Measurements from ENCODE around the gene ASCL2. TPM values are rescaled to one million over a fixed set of nuclear protein-coding genes. Genes with fewer than 3 reads are reported as not detected.

ASCL2 gene
- total and polyA plus RNA-seq, 2 of the 4 experiments (the other 2 are of a cell fraction), result not detected

DNA sequence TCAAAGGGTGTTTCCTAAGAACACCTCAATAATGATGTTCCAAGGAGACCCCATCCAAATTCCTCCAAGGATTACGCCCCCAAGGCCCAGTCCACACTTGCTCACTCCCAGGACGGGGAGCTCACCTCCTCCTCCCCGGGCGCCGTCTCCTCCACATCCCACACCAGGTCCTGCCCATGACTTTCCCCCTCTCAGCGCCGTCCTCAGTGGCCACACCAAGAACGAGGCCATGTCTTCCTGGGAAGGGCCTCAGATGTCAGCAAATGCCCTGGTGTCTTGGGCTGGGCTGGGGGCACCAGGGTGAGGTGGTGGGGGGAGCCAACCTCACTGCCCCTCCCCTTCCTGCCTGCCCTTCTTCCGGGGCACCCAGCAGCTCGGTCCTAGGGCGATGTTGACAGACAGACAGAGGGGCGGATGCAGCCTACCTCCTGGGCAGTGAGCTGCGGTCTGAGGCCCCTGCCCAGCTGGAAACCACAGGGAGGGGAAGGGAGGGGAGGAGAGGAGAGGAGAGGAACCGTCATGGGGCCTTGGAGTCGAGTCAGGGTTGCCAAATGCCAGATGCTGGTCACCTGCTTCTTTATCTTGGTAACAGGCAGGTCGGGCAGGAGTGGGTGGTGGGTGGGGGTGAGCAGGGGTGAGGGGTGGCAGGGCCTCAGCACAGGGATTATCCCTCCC lies 31.4 kb upstream of the ASCL2 start, which contains the start of the genes C11orf21 and TSPAN32:
C11orf21 (minus strand) TSS at position 288 of the 675 bp plus-strand sequence; CDS start at position 178, 110 bp downstream.
TSPAN32 (plus strand) TSS at position 383 of the 675 bp plus-strand sequence; CDS start at position 520, 137 bp downstream.
- peaks cover 13% of the 10 kb centered on the region; the same call in 1 of the 2 replicates for H3K27me3 ChIP-seq (ENCODE audit: control insufficient read depth, insufficient read depth, low read length)
- ChIA-PET POLR2A (ENCODE audit: unreplicated experiment) (no interaction called here), CTCF (interaction anchor here (1.7 kb wide), 1 partner anchor 118 kb away, joined by 5 read pairs; no protein-coding TSS in a partner anchor)
- in situ Hi-C loops (cut with MboI; ENCODE audit: low sequenced_read_pairs) (no loop called here), dilution Hi-C loops (cut with HindIII; ENCODE audit: low sequenced_read_pairs, unreplicated experiment) (no loop called here), intact Hi-C loops (cut with micrococcal nuclease) (no loop called here)
- H2BK120ac ChIP-seq (ENCODE audit: low read depth, low read length), result no peak within 1 kb of the TSS
- H2AFZ ChIP-seq (replicated peaks; ENCODE audit: low read length, poor library complexity), result peak within 1 kb of the TSS; percentile 51
- no peaks in the 10 kb centered on the region for H3K36me3 ChIP-seq (ENCODE audit: control insufficient read depth, insufficient read depth, low read length)
- no TSS peak for BruUV-seq (replicated peaks)
- peak; percentile 3 for DNase-seq
- H4K5ac ChIP-seq (ENCODE audit: low read depth, low read length), result no peak within 1 kb of the TSS
- 67% methylated on average over 1 of the region's 16 CpGs; no CpG with 5 or more reads in 1 of the 2 experiments for WGBS, 2 experiments (ENCODE audit: extremely low coverage in 2 of 2, insufficient read length in 1 of 2)
- H3K4me1 ChIP-seq (ENCODE audit: control insufficient read depth, insufficient read depth, low read length), result peaks cover 7% of the 10 kb centered on the region
- peak within 1 kb of the TSS; percentile 55 for H2AK9ac ChIP-seq (replicated peaks; ENCODE audit: low read depth, low read length, poor library complexity)
- no peak within 1 kb of the TSS for H2BK20ac ChIP-seq (ENCODE audit: low read depth, low read length)
- no peak within 1 kb of the TSS for H2BK5ac ChIP-seq (ENCODE audit: low read depth, low read length, poor library complexity, severe bottlenecking)
- H3K9me3 ChIP-seq (ENCODE audit: control insufficient read depth, insufficient read depth, low read length), result no peaks in the 10 kb centered on the region
- no peak within 1 kb of the TSS for H3K4me3 ChIP-seq (ENCODE audit: insufficient read depth, low read depth, low read length)
- H3K4me2 ChIP-seq (ENCODE audit: low read depth, low read length), result no peak within 1 kb of the TSS
- no peak within 1 kb of the TSS for H2AK5ac ChIP-seq (ENCODE audit: low read depth, low read length)
- peaks cover 6% of the 10 kb centered on the region for H3K9me1 ChIP-seq (ENCODE audit: insufficient read depth, low read length)
- no peak within 1 kb of the TSS for H3K18ac ChIP-seq (ENCODE audit: low read depth, low read length)
- H2BK15ac ChIP-seq (ENCODE audit: low read depth, low read length), result no peak within 1 kb of the TSS
- no peak within 1 kb of the TSS for H3K4ac ChIP-seq (ENCODE audit: low read depth, low read length)
- no peaks in the 10 kb centered on the region for H3K79me1 ChIP-seq (ENCODE audit: low read depth in 1 of 2, low read length in 2 of 2)
- no peak within 1 kb of the TSS for H3K14ac ChIP-seq (replicated peaks; ENCODE audit: low read depth, low read length)
- H3K27ac ChIP-seq (ENCODE audit: insufficient read depth, low read length), result no peak within 1 kb of the TSS
- H3K9ac ChIP-seq (ENCODE audit: low read depth, low read length), result no peak within 1 kb of the TSS
- H4K91ac ChIP-seq (ENCODE audit: insufficient read depth, low read depth, low read length), result no peak within 1 kb of the TSS
- no peak within 1 kb of the TSS for H3K23ac ChIP-seq (ENCODE audit: low read depth, low read length)
- ATAC-seq (ENCODE audit: low read depth), result no peak
- no peak within 1 kb of the TSS for H3K56ac ChIP-seq (ENCODE audit: extremely low read depth, insufficient read depth, low read length)
- no peak within 1 kb of the TSS for H4K8ac ChIP-seq (ENCODE audit: low read depth in 2 of 2, low read length in 2 of 2)
- TF ChIP-seq MXI1 (IDR thresholded peaks at IDR 0.05; ENCODE audit: borderline replicate concordance, low read depth, low read length) (no peak), BHLHE40 (IDR thresholded peaks at IDR 0.05; ENCODE audit: low read depth, low read length) (no peak), RCOR1 (IDR thresholded peaks at IDR 0.05; ENCODE audit: insufficient replicate concordance, low read length) (no peak), RFX5 (IDR thresholded peaks at IDR 0.05; ENCODE audit: low read depth, low read length) (no peak), MAFK (IDR thresholded peaks at IDR 0.05; ENCODE audit: low read depth, low read length) (no peak), POLR2A (IDR thresholded peaks at IDR 0.05; ENCODE audit: low read depth, low read length) (no peak), CHD1 (IDR thresholded peaks at IDR 0.05; ENCODE audit: low read depth, low read length) (no peak), SMC3 (IDR thresholded peaks at IDR 0.05; ENCODE audit: low read depth, low read length) (no peak), FOS (IDR thresholded peaks at IDR 0.05; ENCODE audit: low read depth, low read length) (no peak), MAZ (IDR thresholded peaks at IDR 0.05; ENCODE audit: borderline replicate concordance, low read depth, low read length) (no peak; the same call in 1 of the 2 replicates), CEBPB (IDR thresholded peaks at IDR 0.05; ENCODE audit: low read depth, low read length) (no peak), RAD21 (IDR thresholded peaks at IDR 0.05; ENCODE audit: low read length) (no peak), NFE2L2 (IDR thresholded peaks at IDR 0.05; ENCODE audit: low read depth, low read length) (no peak)
- TF ChIP-seq, protein P1, sequence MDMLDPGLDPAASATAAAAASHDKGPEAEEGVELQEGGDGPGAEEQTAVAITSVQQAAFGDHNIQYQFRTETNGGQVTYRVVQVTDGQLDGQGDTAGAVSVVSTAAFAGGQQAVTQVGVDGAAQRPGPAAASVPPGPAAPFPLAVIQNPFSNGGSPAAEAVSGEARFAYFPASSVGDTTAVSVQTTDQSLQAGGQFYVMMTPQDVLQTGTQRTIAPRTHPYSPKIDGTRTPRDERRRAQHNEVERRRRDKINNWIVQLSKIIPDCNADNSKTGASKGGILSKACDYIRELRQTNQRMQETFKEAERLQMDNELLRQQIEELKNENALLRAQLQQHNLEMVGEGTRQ (IDR thresholded peaks at IDR 0.05; ENCODE audit: low read depth, low read length), result no peak
- TF ChIP-seq, protein P2, sequence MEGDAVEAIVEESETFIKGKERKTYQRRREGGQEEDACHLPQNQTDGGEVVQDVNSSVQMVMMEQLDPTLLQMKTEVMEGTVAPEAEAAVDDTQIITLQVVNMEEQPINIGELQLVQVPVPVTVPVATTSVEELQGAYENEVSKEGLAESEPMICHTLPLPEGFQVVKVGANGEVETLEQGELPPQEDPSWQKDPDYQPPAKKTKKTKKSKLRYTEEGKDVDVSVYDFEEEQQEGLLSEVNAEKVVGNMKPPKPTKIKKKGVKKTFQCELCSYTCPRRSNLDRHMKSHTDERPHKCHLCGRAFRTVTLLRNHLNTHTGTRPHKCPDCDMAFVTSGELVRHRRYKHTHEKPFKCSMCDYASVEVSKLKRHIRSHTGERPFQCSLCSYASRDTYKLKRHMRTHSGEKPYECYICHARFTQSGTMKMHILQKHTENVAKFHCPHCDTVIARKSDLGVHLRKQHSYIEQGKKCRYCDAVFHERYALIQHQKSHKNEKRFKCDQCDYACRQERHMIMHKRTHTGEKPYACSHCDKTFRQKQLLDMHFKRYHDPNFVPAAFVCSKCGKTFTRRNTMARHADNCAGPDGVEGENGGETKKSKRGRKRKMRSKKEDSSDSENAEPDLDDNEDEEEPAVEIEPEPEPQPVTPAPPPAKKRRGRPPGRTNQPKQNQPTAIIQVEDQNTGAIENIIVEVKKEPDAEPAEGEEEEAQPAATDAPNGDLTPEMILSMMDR (conservative IDR thresholded peaks at IDR 0.05; ENCODE audit: low read depth, low read length), result no peak
- TF ChIP-seq, protein P3, sequence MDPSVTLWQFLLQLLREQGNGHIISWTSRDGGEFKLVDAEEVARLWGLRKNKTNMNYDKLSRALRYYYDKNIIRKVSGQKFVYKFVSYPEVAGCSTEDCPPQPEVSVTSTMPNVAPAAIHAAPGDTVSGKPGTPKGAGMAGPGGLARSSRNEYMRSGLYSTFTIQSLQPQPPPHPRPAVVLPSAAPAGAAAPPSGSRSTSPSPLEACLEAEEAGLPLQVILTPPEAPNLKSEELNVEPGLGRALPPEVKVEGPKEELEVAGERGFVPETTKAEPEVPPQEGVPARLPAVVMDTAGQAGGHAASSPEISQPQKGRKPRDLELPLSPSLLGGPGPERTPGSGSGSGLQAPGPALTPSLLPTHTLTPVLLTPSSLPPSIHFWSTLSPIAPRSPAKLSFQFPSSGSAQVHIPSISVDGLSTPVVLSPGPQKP (IDR thresholded peaks at IDR 0.05; ENCODE audit: borderline replicate concordance, low read depth, low read length), result no peak
- peaks cover 3% of the 10 kb centered on the region; the same call in 1 of the 2 replicates for H4K20me1 ChIP-seq (ENCODE audit: insufficient read depth, low read length)

Data from IMR-90 (cell line).